WI38 (cell line): ENCODE results near the gene RAI2.

Source experiments
- H3K4me3 ChIP-seq: 2 replicates; pipeline ENCODE4 v1.5.1; 2011; ENCODE audit warnings: low read depth, mild to moderate bottlenecking, control low read depth, low read length
- TF ChIP-seq, protein P1 (sequence below): IDR thresholded peaks from 2 replicates; pipeline ENCODE4 v1.5.1; 2012; ENCODE audit warnings: low read depth, mild to moderate bottlenecking, control low read depth, low read length

The RAI2 gene

DNA sequence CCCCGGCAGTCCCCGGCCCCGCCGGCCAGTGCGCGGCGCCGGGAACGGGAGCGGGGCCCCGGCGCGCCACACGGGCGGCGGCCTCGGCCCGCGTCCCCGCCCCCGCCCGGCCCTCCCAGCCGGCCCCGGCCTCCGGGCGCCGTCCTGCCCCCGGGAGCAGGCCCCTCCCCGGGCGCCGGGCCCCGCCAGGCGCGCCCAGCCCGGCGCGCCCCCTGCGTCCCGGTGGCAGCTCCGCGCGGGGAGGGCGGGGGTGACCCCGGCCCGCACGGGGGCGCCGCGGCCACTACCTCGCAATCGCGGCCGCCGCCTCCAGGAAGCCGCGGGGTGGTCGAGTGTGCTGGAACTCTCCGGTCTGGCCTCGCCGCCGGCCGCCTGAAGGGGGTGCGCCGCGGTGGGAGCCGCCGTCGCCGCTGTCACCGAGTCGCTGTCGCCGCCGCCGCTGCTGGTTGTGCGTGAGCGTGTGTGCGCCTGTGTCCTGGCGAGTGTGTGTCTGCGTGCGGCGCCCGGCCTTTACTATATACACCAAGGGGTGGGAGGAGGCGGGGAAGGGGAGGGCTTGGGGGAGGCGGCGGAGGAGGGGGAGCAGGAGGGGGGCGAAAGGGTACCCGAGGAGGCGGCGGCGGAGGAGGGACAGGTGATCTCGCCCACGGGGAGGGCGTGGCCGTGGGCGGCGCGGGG, at the start of gene RAI2:
RAI2 (minus strand) TSS at position 488 of the 678 bp plus-strand sequence. CDS start 59,288 bp downstream, outside the sequence.
- peak within 1 kb of the TSS; percentile 41 for H3K4me3 ChIP-seq
- TF ChIP-seq, protein P1, sequence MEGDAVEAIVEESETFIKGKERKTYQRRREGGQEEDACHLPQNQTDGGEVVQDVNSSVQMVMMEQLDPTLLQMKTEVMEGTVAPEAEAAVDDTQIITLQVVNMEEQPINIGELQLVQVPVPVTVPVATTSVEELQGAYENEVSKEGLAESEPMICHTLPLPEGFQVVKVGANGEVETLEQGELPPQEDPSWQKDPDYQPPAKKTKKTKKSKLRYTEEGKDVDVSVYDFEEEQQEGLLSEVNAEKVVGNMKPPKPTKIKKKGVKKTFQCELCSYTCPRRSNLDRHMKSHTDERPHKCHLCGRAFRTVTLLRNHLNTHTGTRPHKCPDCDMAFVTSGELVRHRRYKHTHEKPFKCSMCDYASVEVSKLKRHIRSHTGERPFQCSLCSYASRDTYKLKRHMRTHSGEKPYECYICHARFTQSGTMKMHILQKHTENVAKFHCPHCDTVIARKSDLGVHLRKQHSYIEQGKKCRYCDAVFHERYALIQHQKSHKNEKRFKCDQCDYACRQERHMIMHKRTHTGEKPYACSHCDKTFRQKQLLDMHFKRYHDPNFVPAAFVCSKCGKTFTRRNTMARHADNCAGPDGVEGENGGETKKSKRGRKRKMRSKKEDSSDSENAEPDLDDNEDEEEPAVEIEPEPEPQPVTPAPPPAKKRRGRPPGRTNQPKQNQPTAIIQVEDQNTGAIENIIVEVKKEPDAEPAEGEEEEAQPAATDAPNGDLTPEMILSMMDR, result no peak

GRCh38 chrX:17888421-17888820, 27.3 kb upstream of the RAI2 start:
- TF ChIP-seq, protein P1, result no peak
- H3K4me3 ChIP-seq, result no peak overlapping the region

DNA sequence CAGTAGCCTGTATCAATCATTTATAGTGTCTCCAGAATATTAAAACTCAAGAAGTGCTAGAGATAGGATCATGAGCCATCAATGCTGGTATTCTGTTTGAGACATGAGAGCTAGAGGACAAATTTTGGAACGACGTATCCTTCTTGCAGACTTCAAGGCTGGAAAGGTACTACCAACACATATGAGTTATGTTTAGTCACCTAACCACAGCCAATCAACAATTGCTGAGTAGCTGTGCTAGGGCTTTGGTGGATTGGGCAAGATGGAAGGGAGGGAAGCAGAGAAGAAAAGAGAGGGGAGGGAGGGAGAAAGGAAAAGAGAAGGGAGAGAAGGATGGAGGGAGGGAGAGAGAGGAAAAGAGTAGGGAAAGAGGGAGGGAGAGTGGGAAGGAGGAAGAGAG, 21.6 kb upstream of the RAI2 start:
- TF ChIP-seq, protein P1, result no peak
- H3K4me3 ChIP-seq, result no peak overlapping the region

GRCh38 chrX:17878028-17878670, 17.1 kb upstream of the RAI2 start:
- H3K4me3 ChIP-seq, result no peak overlapping the region
- TF ChIP-seq, protein P1, result no peak

DNA sequence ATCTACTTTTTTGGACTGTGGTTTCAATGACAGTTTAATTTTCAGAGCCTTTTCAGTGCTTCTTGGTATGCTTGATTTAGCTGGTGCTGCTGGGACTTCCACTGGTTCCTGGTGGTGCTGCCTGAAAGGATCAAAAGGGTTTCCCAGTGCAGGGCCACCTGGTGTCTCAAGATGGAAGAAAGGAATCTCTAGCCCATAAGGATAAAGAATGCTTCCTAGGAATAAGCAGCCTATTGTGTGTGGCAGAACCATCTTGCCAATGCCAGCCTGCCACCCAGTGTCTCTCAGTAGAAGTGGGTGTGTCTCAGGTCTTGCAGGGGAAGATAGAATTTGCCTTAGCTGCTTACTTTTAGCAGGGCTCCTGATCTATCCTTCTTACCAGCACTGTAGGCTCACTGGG, 15.0 kb upstream of the RAI2 start:
- no peak overlapping the region for H3K4me3 ChIP-seq
- TF ChIP-seq, protein P1, result no peak

- TF ChIP-seq, protein P1, result no peak
- no peak overlapping the region for H3K4me3 ChIP-seq
Measured at GRCh38 chrX:17869580-17869979, 8.5 kb upstream of the RAI2 start.

DNA sequence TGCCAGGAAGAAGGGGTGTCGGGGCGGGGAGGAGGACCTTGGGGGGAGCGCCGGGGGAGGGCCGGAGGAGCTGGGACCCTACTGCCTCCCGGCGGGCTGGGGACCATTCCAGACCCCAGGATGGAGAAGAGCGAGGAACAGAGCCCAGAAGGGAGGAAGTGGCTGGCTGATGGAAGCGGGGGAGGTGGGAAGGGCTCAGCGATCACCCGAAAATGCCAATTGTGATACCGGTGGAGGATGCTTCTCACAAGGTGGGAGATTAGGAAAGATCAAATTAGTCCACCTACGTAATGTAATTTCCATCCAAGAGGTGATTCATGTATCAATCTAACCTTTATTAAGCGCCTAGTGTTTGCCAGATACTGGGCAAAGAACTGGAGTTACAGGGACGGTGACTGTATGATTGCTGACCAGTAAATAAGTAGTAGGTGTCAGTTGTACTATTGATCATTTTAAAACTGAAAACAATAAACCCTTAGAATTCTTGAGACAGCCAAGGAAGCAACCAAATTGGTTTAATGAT, 452 bp upstream of the RAI2 start:
- TF ChIP-seq, protein P1, result no peak
- H3K4me3 ChIP-seq, result no peak overlapping the region
